Panc1 (cell line): Measurements from ENCODE around the gene IFNE. TPM values are rescaled to one million over a fixed set of nuclear protein-coding genes. Genes with fewer than 3 reads are reported as not detected.

Experiments
- ATAC-seq: fragments of 200-7000 bp; cut with Tn5 transposase; 2 replicates; pipeline ENCODE4 v1.9.1; 2020; ENCODE audit warnings: mild to moderate bottlenecking, moderate library complexity
- BruUV-seq: library from RNA; stranded (reverse); fragments of 400-500 nt; replicated peaks from 2 replicates; lab custom pipeline; 2021; lab: Mats Ljungman, UMichigan
- CTCF ChIA-PET: fragments of 300-600 bp; sonication (Branson Sonifier 250); formaldehyde crosslinking; loops from one replicate; lab custom pipeline; 2022; ENCODE audit warnings: antibody characterized with exemption; lab: Charles Lee
- POLR2A ChIA-PET: fragments of 300-600 bp; sonication (Branson Sonifier 250); formaldehyde crosslinking; loops from one replicate; lab custom pipeline; 2022; ENCODE audit warnings: antibody characterized with exemption; lab: Charles Lee
- DNase-seq: peaks from one replicate; pipeline ENCODE4 v3.0.0-alpha.2; 2010; ENCODE audit warnings: low read depth, low spot score
- H3K27ac ChIP-seq: 2 replicates; pipeline ENCODE4 v1.5.1; 2011; ENCODE audit warnings: mild to moderate bottlenecking, low read length, inconsistent platforms
- H3K27me3 ChIP-seq: fragments of 200-500 bp; sonication (Bioruptor generic); 2 replicates; pipeline ENCODE4 v1.6.0; 2014; ENCODE audit warnings: low read length, inconsistent platforms; ENCODE audit not compliant: control insufficient read depth, insufficient read depth
- H3K36me3 ChIP-seq: fragments of 200-500 bp; sonication (Bioruptor generic); 2 replicates; pipeline ENCODE4 v1.5.1; 2014; ENCODE audit warnings: inconsistent platforms, mild to moderate bottlenecking, low read length, moderate library complexity; ENCODE audit not compliant: control insufficient read depth, insufficient read depth
- H3K4me1 ChIP-seq: 2 replicates; pipeline ENCODE4 v1.5.1; 2011; ENCODE audit warnings: inconsistent platforms, mild to moderate bottlenecking, low read length, moderate library complexity; ENCODE audit not compliant: control insufficient read depth, insufficient read depth
- H3K4me3 ChIP-seq, 2 experiments: 2 replicates each; pipeline ENCODE4 v1.5.1; 2011 to 2012; ENCODE audit warnings: low read depth in 2 of 2, low read length in 2 of 2, mild to moderate bottlenecking in 2 of 2, inconsistent platforms in 1 of 2, moderate library complexity in 1 of 2
- H3K9me3 ChIP-seq: fragments of 200-500 bp; sonication (Bioruptor generic); 2 replicates; pipeline ENCODE4 v1.5.1; 2014; ENCODE audit warnings: low read depth, mild to moderate bottlenecking, inconsistent platforms, low read length, moderate library complexity; ENCODE audit not compliant: control insufficient read depth, insufficient read depth
- CTCF ChIP-seq: fragments of 450-650 bp; IDR thresholded peaks from 2 replicates; pipeline ENCODE4 v1.5.1; 2017; ENCODE audit warnings: mild to moderate bottlenecking
- POLR2AphosphoS5 ChIP-seq: IDR thresholded peaks from 2 replicates; pipeline ENCODE4 v1.6.1; 2012; ENCODE audit warnings: mild to moderate bottlenecking, low read depth, low read length, moderate library complexity
- REST ChIP-seq, 2 experiments: IDR thresholded peaks; 2 replicates each; pipeline ENCODE4 v1.6.1; 2011 to 2012; ENCODE audit warnings: low read depth in 2 of 2, control low read depth in 1 of 2, low read length in 1 of 2, mild to moderate bottlenecking in 1 of 2, moderate library complexity in 1 of 2; ENCODE audit not compliant: insufficient read depth in 1 of 2
- SIN3A ChIP-seq: IDR thresholded peaks from 2 replicates; pipeline ENCODE4 v1.6.1; 2012; ENCODE audit warnings: low read depth, mild to moderate bottlenecking, low read length, moderate library complexity, borderline replicate concordance; ENCODE audit not compliant: insufficient read depth
- TCF7L2 ChIP-seq: IDR thresholded peaks from 2 replicates; pipeline ENCODE4 v1.6.1; 2011; ENCODE audit warnings: mild to moderate bottlenecking, low read depth, low read length, inconsistent platforms
- in situ Hi-C: cut with HindIII; loops from 2 replicates; pipeline ENCODE4 v1.10.0; 2016; ENCODE audit warnings: low sequenced_read_pairs, low pct_unique_long_range_greater_than_20kb
- intact Hi-C: fragments of 100-400 bp; cut with micrococcal nuclease; formaldehyde crosslinking; loops from one replicate; pipeline ENCODE4 v1.10.0; 2022; ENCODE audit not compliant: unreplicated experiment
- total RNA-seq: library from RNA; stranded (reverse); gene quantifications from one replicate; pipeline ENCODE4 v1.2.1, GENCODE V29; 2021; ENCODE audit not compliant: unreplicated experiment

Gene IFNE
- total RNA-seq, 1 experiment from 2014 or later, result 0.44 TPM

- Histone ChIP-seq H3K27ac (0 out of 2 replicates have a peak overlapping the region, but pooled peaks have one; percentile 54), H3K27me3 (no peaks in the 10 kb centered on the region), H3K9me3 (no peaks in the 10 kb centered on the region), H3K4me1 (peaks cover 30% of the 10 kb centered on the region), H3K36me3 (no peaks in the 10 kb centered on the region), H3K4me3 (no peak overlapping the region)
- DNase-seq (no peak), ATAC-seq (peak; percentile 20; the same call in 1 of the 2 replicates)
- no peak for TF ChIP-seq POLR2AphosphoS5
- no peak for TF ChIP-seq REST (IDR thresholded peaks at IDR 0.05; ENCODE audit: insufficient read depth in 1 of 2, low read depth in 2 of 2, low read length in 1 of 2)
- no peak for TF ChIP-seq CTCF
- TF ChIP-seq SIN3A, result no peak
- TF ChIP-seq TCF7L2, result no peak
- POLR2A ChIA-PET, result no interaction called here
- in situ Hi-C loops (no loop called here), intact Hi-C loops (no loop called here)
- no TSS peak for BruUV-seq
- CTCF ChIA-PET, result interaction anchor here (0.6 to 1.3 kb wide), 2 partner anchors 153 to 294 kb away, joined by 3 read pairs; no protein-coding TSS in a partner anchor
Measured at GRCh38 chr9:21519855-21520434, 37.8 kb upstream of the IFNE start.

- no peak overlapping the region for H3K4me3 ChIP-seq
- CTCF ChIA-PET, result no interaction called here
Measured at GRCh38 chr9:21516796-21517195, 34.7 kb upstream of the IFNE start.

More at GRCh38 chr9:21516796-21517195, 34.7 kb upstream of the IFNE start:
- no peak for DNase-seq
- no TSS peak for BruUV-seq
- POLR2A ChIA-PET, result no interaction called here
- Histone ChIP-seq H3K27me3 (no peaks in the 10 kb centered on the region), H3K36me3 (no peaks in the 10 kb centered on the region; the same call in 1 of the 2 replicates), H3K9me3 (no peaks in the 10 kb centered on the region), H3K27ac (peak overlapping the region; percentile 67), H3K4me1 (peaks cover 33% of the 10 kb centered on the region)
- in situ Hi-C loops (no loop called here), intact Hi-C loops (no loop called here)
- 0 out of 2 replicates have a peak, but pooled peaks have one; percentile 17 for ATAC-seq
- TF ChIP-seq SIN3A (no peak), POLR2AphosphoS5 (no peak), CTCF (no peak), REST (IDR thresholded peaks at IDR 0.05; ENCODE audit: insufficient read depth in 1 of 2, low read depth in 2 of 2, low read length in 1 of 2) (no peak), TCF7L2 (no peak)
